Osteoblast (primary cell): ENCODE results near the gene TIMELESS. TPM values are rescaled to one million over a fixed set of nuclear protein-coding genes. Genes with fewer than 3 reads are reported as not detected.
"Not testable (repeated sequence)": the region's sequence is repeated elsewhere in the genome, so short reads cannot be mapped to it uniquely, and the experiment has no call there.

Experiments
- DNase-seq: peaks from one replicate; pipeline ENCODE4 v3.0.0; 2011; ENCODE audit warnings: low spot score, mixed read lengths; ENCODE audit not compliant: insufficient read length; ENCODE audit errors: missing footprints
- H2AFZ ChIP-seq: 2 replicates; pipeline ENCODE4 v1.6.0; 2011; ENCODE audit warnings: mild to moderate bottlenecking, low read length
- H3K27ac ChIP-seq: 2 replicates; pipeline ENCODE4 v1.5.1; 2011; ENCODE audit warnings: mild to moderate bottlenecking, low read depth, low read length, moderate library complexity
- H3K27me3 ChIP-seq: 2 replicates; pipeline ENCODE4 v1.6.0; 2012; ENCODE audit warnings: mild to moderate bottlenecking, control low read depth, inconsistent platforms, low read length, moderate library complexity; ENCODE audit not compliant: insufficient read depth
- H3K36me3 ChIP-seq: 2 replicates; pipeline ENCODE4 v1.5.1; 2011; ENCODE audit warnings: mild to moderate bottlenecking, low read length, control low read depth, moderate library complexity; ENCODE audit not compliant: insufficient read depth
- H3K4me1 ChIP-seq: 2 replicates; pipeline ENCODE4 v1.5.1; 2011; ENCODE audit warnings: mild to moderate bottlenecking, low read length, control low read depth, moderate library complexity; ENCODE audit not compliant: insufficient read depth
- H3K4me2 ChIP-seq: 2 replicates; pipeline ENCODE4 v1.6.0; 2011; ENCODE audit warnings: mild to moderate bottlenecking, low read length; ENCODE audit not compliant: insufficient read depth
- H3K4me3 ChIP-seq: fragments of 200-600 bp; sonication (generic); 3 replicates; pipeline ENCODE4 v1.5.1; 2012; ENCODE audit warnings: mild to moderate bottlenecking, low read length, inconsistent platforms; ENCODE audit not compliant: insufficient read depth
- H3K79me2 ChIP-seq: 2 replicates; pipeline ENCODE4 v1.6.0; 2012; ENCODE audit warnings: mild to moderate bottlenecking, low read length, control low read depth, inconsistent platforms; ENCODE audit not compliant: insufficient read depth
- H3K9me3 ChIP-seq: 2 replicates; pipeline ENCODE4 v1.5.1; 2011; ENCODE audit warnings: low read depth, low read length, control low read depth
- H4K20me1 ChIP-seq: 2 replicates; pipeline ENCODE4 v1.6.0; 2012; ENCODE audit warnings: mild to moderate bottlenecking, low read length, control low read depth; ENCODE audit not compliant: insufficient read depth
- CTCF ChIP-seq: IDR thresholded peaks from 2 replicates; pipeline ENCODE4 v1.5.1; 2011; ENCODE audit warnings: mild to moderate bottlenecking, low read depth, low read length, moderate library complexity; ENCODE audit errors: extremely low read depth
- total RNA-seq: library from RNA; depleted of rRNA; stranded (reverse); fragments of >200 nt; gene quantifications from 2 replicates; pipeline ENCODE4 v1.2.3, GENCODE V29; 2012

The TIMELESS gene
- total RNA-seq, 1 donor, result 4.7 TPM

GRCh38 chr12:56399466-56399865 lies 49.8 kb downstream of the TIMELESS start:
- H3K4me3 ChIP-seq, H3K4me1 ChIP-seq, H3K4me2 ChIP-seq, H4K20me1 ChIP-seq, H3K79me2 ChIP-seq, H3K27me3 ChIP-seq, H3K9me3 ChIP-seq, DNase-seq, H3K27ac ChIP-seq, H3K36me3 ChIP-seq, H2AFZ ChIP-seq: not testable (repeated sequence)

- DNase-seq, result no peak
- H3K9me3 ChIP-seq, result no peaks in the 10 kb centered on the region
- no peak overlapping the region for H2AFZ ChIP-seq
- no peak overlapping the region for H3K4me3 ChIP-seq
- no peaks in the 10 kb centered on the region for H3K4me1 ChIP-seq
- H3K27me3 ChIP-seq, result no peaks in the 10 kb centered on the region
- no peaks in the 10 kb centered on the region for H4K20me1 ChIP-seq
- no peak overlapping the region for H3K27ac ChIP-seq
- no peak for TF ChIP-seq CTCF
- no peak overlapping the region for H3K4me2 ChIP-seq
- H3K79me2 ChIP-seq, result no peaks in the 10 kb centered on the region
- no peaks in the 10 kb centered on the region for H3K36me3 ChIP-seq
These were observed 50.9 kb downstream of the TIMELESS start for GRCh38 chr12:56398324-56398723.

GRCh38 chr12:56392331-56392730 lies 56.9 kb downstream of the TIMELESS start:
- Histone ChIP-seq H3K27ac (no peak overlapping the region), H3K4me2 (no peak overlapping the region), H3K36me3 (no peaks in the 10 kb centered on the region), H4K20me1 (no peaks in the 10 kb centered on the region), H3K4me3 (no peak overlapping the region), H3K4me1 (peaks cover 4% of the 10 kb centered on the region), H3K27me3 (no peaks in the 10 kb centered on the region), H3K79me2 (no peaks in the 10 kb centered on the region), H3K9me3 (no peaks in the 10 kb centered on the region), H2AFZ (no peak overlapping the region)
- DNase-seq, result no peak
- no peak for TF ChIP-seq CTCF

- no peaks in the 10 kb centered on the region for H3K27me3 ChIP-seq
- no peak overlapping the region for H3K4me3 ChIP-seq
- peaks cover 9% of the 10 kb centered on the region for H3K4me1 ChIP-seq
- H2AFZ ChIP-seq, result no peak overlapping the region
- no peak for TF ChIP-seq CTCF
- no peak overlapping the region for H3K4me2 ChIP-seq
- no peaks in the 10 kb centered on the region for H3K79me2 ChIP-seq
- no peaks in the 10 kb centered on the region for H3K36me3 ChIP-seq
- DNase-seq, result no peak
- H4K20me1 ChIP-seq, result no peaks in the 10 kb centered on the region
- no peak overlapping the region for H3K27ac ChIP-seq
- H3K9me3 ChIP-seq, result no peaks in the 10 kb centered on the region
These were observed 57.5 kb downstream of the TIMELESS start for GRCh38 chr12:56391721-56392120.
